GM06990 (cell line): ENCODE measurements around the gene GSTM1.
"Not testable (repeated sequence)": the region's sequence is repeated elsewhere in the genome, so short reads cannot be mapped to it uniquely, and the experiment has no call there.

Experiments used
- DNase-seq: peaks from one replicate; pipeline ENCODE4 v3.0.0-alpha.2; 2011; ENCODE audit not compliant: insufficient read length; ENCODE audit errors: extremely low read depth
- H3K27me3 ChIP-seq: replicated peaks from 2 replicates; pipeline ENCODE4 v1.6.0; 2011; ENCODE audit warnings: low read length; ENCODE audit not compliant: control insufficient read depth, insufficient read depth
- H3K36me3 ChIP-seq: 2 replicates; pipeline ENCODE4 v1.5.1; 2011; ENCODE audit warnings: low read length; ENCODE audit not compliant: control insufficient read depth, insufficient read depth
- H3K4me3 ChIP-seq: replicated peaks from 2 replicates; pipeline ENCODE4 v1.5.1; 2011; ENCODE audit warnings: low read depth, mild to moderate bottlenecking, control low read depth, low read length
- CTCF ChIP-seq: IDR thresholded peaks from 2 replicates; pipeline ENCODE4 v1.5.1; 2011; ENCODE audit warnings: low read length, control low read depth, mild to moderate bottlenecking, inconsistent platforms; ENCODE audit not compliant: insufficient read depth, poor library complexity, severe bottlenecking

Gene GSTM1

DNA sequence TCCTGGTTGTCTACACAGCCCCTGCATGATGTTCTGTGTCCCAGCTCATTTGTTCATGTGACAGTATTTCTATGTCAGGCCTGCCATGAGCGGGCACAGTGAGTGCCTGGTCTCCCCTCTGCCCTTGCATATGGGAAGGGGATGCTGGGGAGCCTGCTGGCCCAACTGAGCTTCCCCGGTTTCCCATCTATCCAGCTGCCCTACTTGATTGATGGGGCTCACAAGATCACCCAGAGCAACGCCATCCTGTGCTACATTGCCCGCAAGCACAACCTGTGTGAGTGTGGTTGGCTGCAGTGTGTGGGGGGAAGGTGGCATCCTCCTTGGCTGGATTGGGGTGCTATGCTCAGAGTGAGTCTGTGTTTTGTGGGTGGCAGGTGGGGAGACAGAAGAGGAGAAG, 30.2 kb upstream of the GSTM1 start:
- no peak for DNase-seq
- Histone ChIP-seq H3K36me3 (no peaks in the 10 kb centered on the region; the same call in none of the 2 replicates), H3K4me3 (no peak overlapping the region), H3K27me3 (no peaks in the 10 kb centered on the region)
- TF ChIP-seq CTCF, result no peak

GRCh38 chr1:109657970-109658369, 29.6 kb upstream of the GSTM1 start:
- no peak for DNase-seq
- Histone ChIP-seq H3K36me3 (no peaks in the 10 kb centered on the region; the same call in none of the 2 replicates), H3K4me3 (no peak overlapping the region), H3K27me3 (no peaks in the 10 kb centered on the region)
- TF ChIP-seq CTCF, result no peak

DNA sequence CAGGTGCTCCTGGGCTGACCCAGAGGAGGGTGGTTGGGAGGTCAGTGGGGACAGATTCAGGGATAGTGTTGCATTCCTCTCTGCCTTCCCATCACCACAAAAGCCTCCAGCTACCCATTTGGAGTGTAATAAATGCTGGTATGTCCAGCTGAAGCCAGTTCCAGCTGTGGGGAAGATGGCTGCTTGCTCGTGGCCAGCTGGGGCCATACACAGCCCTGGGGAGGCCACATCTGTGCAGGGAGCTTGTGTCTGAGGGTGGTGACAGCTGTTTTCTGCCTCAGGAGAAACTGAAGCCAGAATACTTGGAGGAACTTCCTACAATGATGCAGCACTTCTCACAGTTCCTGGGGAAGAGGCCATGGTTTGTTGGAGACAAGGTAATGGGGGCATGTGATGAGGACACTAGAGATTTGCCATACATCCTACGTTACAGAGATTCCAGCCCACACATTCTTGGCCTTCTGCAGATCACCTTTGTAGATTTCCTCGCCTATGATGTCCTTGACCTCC, 29.0 kb upstream of the GSTM1 start:
- no peaks in the 10 kb centered on the region for H3K27me3 ChIP-seq
- H3K4me3 ChIP-seq, result no peak overlapping the region
- H3K36me3 ChIP-seq, result no peaks in the 10 kb centered on the region; the same call in none of the 2 replicates
- no peak for DNase-seq
- no peak for TF ChIP-seq CTCF

DNA sequence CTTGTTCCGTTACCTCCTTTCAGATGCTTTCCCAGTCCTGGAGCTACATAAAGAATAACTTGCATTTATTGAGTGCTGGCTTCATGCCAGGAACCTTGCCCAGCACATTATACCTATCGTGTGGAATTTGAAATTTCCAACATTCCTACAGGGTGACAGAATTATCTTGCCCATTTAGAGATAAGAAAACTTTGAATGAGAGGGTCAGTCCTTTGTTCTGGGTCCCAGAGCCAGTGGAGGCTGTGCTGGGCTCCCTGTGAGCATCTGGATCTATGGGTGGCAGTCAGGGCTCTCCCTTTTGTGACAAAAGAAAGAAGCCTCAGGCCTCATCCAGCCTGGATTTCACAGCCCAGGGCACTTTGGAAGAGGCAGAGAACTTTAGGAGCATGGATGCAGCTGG, 28.5 kb upstream of the GSTM1 start:
- no peak for DNase-seq
- no peak for TF ChIP-seq CTCF
- H3K27me3 ChIP-seq, result no peaks in the 10 kb centered on the region
- H3K36me3 ChIP-seq, result no peaks in the 10 kb centered on the region; the same call in none of the 2 replicates
- H3K4me3 ChIP-seq, result no peak overlapping the region

DNA sequence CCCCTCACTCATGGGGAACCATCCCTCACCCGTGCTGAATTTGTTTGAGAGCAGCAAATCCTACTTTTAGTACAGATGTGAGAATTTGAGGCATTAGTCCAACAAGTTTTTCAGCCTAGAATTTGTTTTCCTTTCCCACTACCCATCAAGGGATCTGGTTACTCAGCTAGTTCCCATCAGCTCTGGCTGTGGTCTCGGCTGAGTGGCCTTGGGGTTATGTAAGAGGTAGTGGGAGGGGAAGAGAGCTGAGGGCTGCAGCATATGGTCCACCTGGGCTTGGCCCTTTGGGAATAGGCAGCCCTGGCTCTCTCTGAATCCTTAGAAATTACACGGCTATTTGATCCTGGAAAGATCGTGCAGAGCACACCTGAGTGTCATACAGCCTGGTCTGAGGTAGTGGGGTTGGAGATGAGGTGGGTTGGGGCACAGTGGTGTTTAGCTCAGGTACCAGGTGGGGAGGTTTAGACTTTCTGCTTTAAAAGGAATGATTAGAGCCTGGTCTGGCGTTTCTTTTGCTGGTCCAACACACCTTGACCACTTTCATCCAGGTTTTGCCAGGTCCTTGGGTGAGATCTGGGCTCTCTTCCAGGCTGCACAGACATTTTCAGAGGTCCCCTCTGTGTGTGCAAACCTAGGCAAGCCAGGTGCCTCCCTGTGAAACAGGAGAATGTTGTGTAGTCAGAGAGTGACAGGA, 27.5 kb upstream of the GSTM1 start:
- DNase-seq, result no peak
- H3K36me3 ChIP-seq, result no peaks in the 10 kb centered on the region; the same call in none of the 2 replicates
- TF ChIP-seq CTCF, result no peak
- H3K27me3 ChIP-seq, result no peaks in the 10 kb centered on the region
- no peak overlapping the region for H3K4me3 ChIP-seq

- not testable (repeated sequence) for H3K27me3 ChIP-seq, H3K4me3 ChIP-seq, H3K36me3 ChIP-seq, DNase-seq
Observed at GRCh38 chr1:109660691-109661026, 27.0 kb upstream of the GSTM1 start.
